Measurements from ENCODE around the gene PDE4D. TPM values are rescaled to one million over a fixed set of nuclear protein-coding genes. Genes with fewer than 3 reads are reported as not detected.

The PDE4D gene
- total RNA-seq, 1 donor from 2014 or later = 7.6 TPM

DNA sequence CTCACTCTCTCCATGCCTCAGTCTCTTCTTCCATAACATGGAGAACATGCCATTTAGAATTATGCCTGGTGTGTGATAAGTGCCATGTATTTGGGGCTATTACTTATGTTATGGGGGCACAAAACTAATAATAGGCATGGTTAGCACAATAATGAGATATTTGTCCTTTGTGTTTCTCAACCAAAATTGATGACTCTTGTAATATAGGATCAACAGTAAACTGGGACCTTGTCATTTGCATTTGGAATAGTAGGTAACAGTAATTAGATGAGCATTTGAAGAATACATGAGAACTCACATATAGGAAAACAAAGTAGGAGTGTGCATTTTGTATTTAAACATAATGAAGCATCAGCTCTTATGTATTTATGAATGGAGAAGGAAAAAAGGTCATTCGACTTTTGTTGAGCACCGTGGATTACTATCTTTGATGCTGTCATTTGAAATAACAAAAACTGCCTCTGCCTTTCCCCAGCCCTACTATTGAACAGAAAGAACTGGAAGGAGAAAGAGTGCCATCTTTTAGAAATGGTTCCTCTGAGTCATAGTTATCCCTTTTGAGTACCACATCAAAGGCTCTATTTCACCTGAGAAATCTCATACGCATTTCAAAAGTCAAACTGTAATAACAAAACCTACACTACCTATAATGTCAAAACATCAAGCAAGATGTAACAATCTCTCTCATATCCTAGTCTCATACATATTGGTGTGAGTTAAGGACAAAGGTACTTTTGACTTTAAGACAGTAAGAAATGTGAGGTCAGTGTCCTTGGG, 655.2 kb downstream of the PDE4D start:
- no peaks in the 10 kb centered on the region for H3K36me3 Mint-ChIP-seq (ENCODE audit: insufficient read depth)
- H3K27me3 Mint-ChIP-seq = no peaks in the 10 kb centered on the region
- no peak for DNase-seq (ENCODE audit: low spot score, unreplicated experiment)
- H3K4me3 Mint-ChIP-seq (ENCODE audit: low read depth) = no peak overlapping the region
- TF ChIP-seq, protein P1, sequence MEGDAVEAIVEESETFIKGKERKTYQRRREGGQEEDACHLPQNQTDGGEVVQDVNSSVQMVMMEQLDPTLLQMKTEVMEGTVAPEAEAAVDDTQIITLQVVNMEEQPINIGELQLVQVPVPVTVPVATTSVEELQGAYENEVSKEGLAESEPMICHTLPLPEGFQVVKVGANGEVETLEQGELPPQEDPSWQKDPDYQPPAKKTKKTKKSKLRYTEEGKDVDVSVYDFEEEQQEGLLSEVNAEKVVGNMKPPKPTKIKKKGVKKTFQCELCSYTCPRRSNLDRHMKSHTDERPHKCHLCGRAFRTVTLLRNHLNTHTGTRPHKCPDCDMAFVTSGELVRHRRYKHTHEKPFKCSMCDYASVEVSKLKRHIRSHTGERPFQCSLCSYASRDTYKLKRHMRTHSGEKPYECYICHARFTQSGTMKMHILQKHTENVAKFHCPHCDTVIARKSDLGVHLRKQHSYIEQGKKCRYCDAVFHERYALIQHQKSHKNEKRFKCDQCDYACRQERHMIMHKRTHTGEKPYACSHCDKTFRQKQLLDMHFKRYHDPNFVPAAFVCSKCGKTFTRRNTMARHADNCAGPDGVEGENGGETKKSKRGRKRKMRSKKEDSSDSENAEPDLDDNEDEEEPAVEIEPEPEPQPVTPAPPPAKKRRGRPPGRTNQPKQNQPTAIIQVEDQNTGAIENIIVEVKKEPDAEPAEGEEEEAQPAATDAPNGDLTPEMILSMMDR (IDR thresholded peaks at IDR 0.05; ENCODE audit: unreplicated experiment) = no peak
- no peak overlapping the region for H3K27ac Mint-ChIP-seq
- H3K9me3 Mint-ChIP-seq (ENCODE audit: low read depth) = no peaks in the 10 kb centered on the region
- H3K4me1 Mint-ChIP-seq (ENCODE audit: low read depth) = peaks cover 4% of the 10 kb centered on the region

DNA sequence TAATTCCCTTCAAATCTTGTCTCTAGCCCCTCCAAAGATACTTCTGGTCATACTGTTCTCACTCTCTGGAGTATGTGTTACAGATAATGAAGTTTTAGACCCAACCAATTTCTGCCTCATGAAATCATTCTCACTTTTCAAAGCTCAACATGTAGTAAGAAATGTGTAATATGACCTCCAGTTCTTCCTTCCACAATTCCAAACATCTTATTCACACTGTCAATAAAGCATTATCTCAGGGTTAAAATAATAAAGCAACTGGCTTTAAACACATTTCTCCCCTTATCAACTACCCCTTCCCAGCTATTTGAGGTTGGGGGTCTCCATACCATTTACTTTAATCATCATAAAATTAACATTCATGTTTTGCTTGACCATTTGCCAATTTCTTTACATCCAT, 656.5 kb downstream of the PDE4D start:
- Mint-ChIP-seq H3K4me3 (ENCODE audit: low read depth) (no peak overlapping the region), H3K36me3 (ENCODE audit: insufficient read depth) (no peaks in the 10 kb centered on the region), H3K4me1 (ENCODE audit: low read depth) (peaks cover 4% of the 10 kb centered on the region), H3K27ac (no peak overlapping the region), H3K9me3 (ENCODE audit: low read depth) (no peaks in the 10 kb centered on the region), H3K27me3 (no peaks in the 10 kb centered on the region)
- TF ChIP-seq, protein P1 (IDR thresholded peaks at IDR 0.05; ENCODE audit: unreplicated experiment) = no peak
- DNase-seq (ENCODE audit: low spot score, unreplicated experiment) = no peak

DNA sequence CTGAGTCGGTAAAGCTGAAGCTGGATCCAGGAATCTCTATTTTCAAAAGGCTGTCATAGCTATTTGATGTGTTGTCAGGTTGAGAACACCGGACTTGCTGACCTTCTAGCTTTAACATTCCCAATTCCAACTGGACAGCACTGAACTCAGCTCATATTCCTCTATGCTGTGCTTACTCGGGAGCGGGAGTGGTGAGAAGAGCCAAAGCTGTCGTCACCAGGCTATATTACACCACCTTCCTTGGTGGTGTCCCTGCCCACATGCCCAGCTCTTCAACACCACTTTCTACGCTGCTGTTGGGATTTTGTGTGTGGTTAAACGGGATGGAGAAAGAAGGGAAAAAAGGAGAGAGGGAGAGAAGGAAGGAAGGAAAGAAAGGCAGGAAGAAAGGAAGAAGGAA, 657.1 kb downstream of the PDE4D start:
- Mint-ChIP-seq H3K4me1 (ENCODE audit: low read depth) (peaks cover under 1% of the 10 kb centered on the region), H3K4me3 (ENCODE audit: low read depth) (no peak overlapping the region), H3K27me3 (no peaks in the 10 kb centered on the region), H3K27ac (no peak overlapping the region), H3K9me3 (ENCODE audit: low read depth) (no peaks in the 10 kb centered on the region), H3K36me3 (ENCODE audit: insufficient read depth) (no peaks in the 10 kb centered on the region)
- no peak for DNase-seq (ENCODE audit: low spot score, unreplicated experiment)
- TF ChIP-seq, protein P1 (IDR thresholded peaks at IDR 0.05; ENCODE audit: unreplicated experiment) = no peak

DNA sequence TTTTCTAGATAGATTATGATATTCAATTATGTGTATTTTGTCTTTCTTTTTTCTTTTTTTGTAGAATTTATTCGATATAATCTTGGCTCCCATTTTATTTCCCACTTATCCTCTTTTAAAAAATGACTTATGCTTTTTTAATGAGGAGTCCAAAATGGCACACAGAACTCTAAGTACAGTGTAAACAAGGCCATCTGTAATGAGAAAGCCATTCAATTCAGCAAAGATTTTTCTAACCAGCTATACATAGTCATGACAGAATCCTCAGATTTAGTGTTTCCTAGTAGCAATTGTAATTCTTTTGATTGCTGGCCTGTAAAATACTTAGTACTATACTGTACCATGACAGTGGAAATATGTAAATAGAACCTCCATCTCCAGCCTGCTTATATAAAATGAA, 659.3 kb downstream of the PDE4D start:
- H3K27me3 Mint-ChIP-seq = no peaks in the 10 kb centered on the region
- no peak overlapping the region for H3K4me3 Mint-ChIP-seq (ENCODE audit: low read depth)
- DNase-seq (ENCODE audit: low spot score, unreplicated experiment) = no peak
- H3K36me3 Mint-ChIP-seq (ENCODE audit: insufficient read depth) = no peaks in the 10 kb centered on the region
- H3K9me3 Mint-ChIP-seq (ENCODE audit: low read depth) = no peaks in the 10 kb centered on the region
- TF ChIP-seq, protein P1 (IDR thresholded peaks at IDR 0.05; ENCODE audit: unreplicated experiment) = no peak
- H3K27ac Mint-ChIP-seq = no peak overlapping the region
- H3K4me1 Mint-ChIP-seq (ENCODE audit: low read depth) = no peaks in the 10 kb centered on the region

DNA sequence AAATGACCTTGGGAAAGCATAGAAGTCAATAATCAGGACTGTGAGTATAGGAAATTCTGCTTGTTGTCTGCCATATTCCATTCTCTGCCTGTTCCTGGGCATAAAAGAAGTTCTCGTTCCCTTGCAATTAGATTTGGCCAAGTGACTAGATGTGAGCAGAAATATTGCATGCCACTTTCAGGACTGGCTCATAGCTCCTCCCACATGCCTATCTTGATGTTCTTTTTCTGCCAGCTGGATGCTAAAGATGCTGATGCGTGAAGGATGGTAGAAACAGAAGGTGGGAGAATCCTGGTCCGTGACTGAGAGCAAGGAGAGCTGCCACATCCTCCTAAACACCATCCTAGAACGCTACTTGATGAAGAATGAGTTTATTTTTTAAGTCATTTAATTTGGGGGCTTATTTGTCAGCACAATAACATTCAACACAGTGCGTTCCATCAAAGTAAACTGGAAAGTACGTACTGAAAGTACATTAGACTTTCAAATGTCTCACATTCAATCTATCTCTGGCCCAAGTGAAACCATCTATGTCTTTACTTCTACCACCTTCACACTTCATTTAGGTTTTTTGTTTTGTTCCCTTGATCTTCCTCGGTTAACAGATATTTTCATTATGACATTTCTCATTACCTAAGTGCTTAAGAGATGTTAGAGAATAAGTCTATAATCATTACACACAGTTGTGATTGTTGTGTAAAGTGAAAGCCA, 662.1 kb downstream of the PDE4D start:
- TF ChIP-seq, protein P1 (IDR thresholded peaks at IDR 0.05; ENCODE audit: unreplicated experiment) = no peak
- no peaks in the 10 kb centered on the region for H3K36me3 Mint-ChIP-seq (ENCODE audit: insufficient read depth)
- no peaks in the 10 kb centered on the region for H3K9me3 Mint-ChIP-seq (ENCODE audit: low read depth)
- no peak for DNase-seq (ENCODE audit: low spot score, unreplicated experiment)
- no peaks in the 10 kb centered on the region for H3K4me1 Mint-ChIP-seq (ENCODE audit: low read depth)
- H3K27me3 Mint-ChIP-seq = no peaks in the 10 kb centered on the region
- H3K4me3 Mint-ChIP-seq (ENCODE audit: low read depth) = no peak overlapping the region
- no peak overlapping the region for H3K27ac Mint-ChIP-seq

Data from progenitor cell of endocrine pancreas (in vitro differentiated cells).